Measurements from ENCODE around the gene LPP. TPM values are rescaled to one million over a fixed set of nuclear protein-coding genes. Genes with fewer than 3 reads are reported as not detected.

The LPP gene
- total RNA-seq, 1 donor from 2014 or later = 96.7 TPM

DNA sequence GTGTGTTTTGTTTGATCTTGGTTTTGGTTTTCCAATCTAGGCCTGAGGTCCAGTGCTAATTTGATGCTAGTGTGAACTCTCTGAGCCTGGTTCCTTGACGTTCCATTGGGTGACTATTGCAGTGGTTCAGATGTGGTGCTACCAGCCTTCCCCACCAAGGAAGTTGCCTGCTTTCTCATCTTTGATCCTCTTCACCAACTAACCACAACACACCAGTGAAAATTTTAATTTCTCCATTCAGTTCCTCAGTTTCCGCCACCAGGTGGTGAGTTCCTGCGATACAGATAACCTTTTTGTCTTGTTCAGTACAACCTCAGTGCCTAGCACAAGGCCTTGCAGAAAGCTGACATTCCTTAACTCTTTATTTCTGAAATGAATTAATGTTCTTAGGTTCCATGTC lies 680.4 kb downstream of the LPP start:
- no peaks in the 10 kb centered on the region for H3K27me3 Mint-ChIP-seq
- peaks cover 7% of the 10 kb centered on the region for H3K36me3 Mint-ChIP-seq
- H3K4me1 Mint-ChIP-seq (ENCODE audit: unreplicated experiment) = peaks cover 24% of the 10 kb centered on the region
- no peaks in the 10 kb centered on the region for H3K9me3 Mint-ChIP-seq
- TF ChIP-seq, protein P1, sequence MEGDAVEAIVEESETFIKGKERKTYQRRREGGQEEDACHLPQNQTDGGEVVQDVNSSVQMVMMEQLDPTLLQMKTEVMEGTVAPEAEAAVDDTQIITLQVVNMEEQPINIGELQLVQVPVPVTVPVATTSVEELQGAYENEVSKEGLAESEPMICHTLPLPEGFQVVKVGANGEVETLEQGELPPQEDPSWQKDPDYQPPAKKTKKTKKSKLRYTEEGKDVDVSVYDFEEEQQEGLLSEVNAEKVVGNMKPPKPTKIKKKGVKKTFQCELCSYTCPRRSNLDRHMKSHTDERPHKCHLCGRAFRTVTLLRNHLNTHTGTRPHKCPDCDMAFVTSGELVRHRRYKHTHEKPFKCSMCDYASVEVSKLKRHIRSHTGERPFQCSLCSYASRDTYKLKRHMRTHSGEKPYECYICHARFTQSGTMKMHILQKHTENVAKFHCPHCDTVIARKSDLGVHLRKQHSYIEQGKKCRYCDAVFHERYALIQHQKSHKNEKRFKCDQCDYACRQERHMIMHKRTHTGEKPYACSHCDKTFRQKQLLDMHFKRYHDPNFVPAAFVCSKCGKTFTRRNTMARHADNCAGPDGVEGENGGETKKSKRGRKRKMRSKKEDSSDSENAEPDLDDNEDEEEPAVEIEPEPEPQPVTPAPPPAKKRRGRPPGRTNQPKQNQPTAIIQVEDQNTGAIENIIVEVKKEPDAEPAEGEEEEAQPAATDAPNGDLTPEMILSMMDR (conservative IDR thresholded peaks at IDR 0.05) = no peak
- H3K27ac Mint-ChIP-seq = no peak overlapping the region
- DNase-seq (ENCODE audit: extremely low spot score, unreplicated experiment) = no peak
- no peak overlapping the region for H3K4me3 Mint-ChIP-seq

DNA sequence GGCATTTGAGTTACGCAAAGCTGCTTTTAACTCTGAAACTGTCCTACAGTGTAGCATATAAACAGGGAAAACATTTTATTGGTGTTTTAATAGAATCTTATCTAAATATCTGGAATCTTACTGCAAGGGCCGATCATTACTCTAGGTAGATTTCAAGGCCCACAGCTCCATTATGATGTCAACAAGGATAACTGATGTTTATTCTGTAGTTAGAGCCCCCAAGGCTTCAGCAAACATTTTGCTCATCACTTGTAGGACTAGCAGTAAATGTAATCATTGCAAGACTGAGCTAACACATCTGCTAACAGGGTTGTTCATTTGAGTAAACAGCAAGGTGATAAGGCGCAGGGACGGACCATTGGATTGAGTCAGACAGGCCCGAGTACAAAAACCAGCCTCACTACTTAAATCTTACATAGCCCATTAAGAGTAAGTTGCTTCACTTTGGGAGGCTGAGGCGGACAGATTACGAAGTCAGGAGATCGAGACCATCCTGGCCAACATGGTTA lies 685.3 kb downstream of the LPP start:
- no peak for DNase-seq (ENCODE audit: extremely low spot score, unreplicated experiment)
- peaks cover 14% of the 10 kb centered on the region for H3K4me1 Mint-ChIP-seq (ENCODE audit: unreplicated experiment)
- no peaks in the 10 kb centered on the region for H3K27me3 Mint-ChIP-seq
- peaks cover 16% of the 10 kb centered on the region for H3K36me3 Mint-ChIP-seq
- no peak overlapping the region for H3K4me3 Mint-ChIP-seq
- H3K27ac Mint-ChIP-seq = no peak overlapping the region
- TF ChIP-seq, protein P1 (conservative IDR thresholded peaks at IDR 0.05) = no peak
- peaks cover 3% of the 10 kb centered on the region for H3K9me3 Mint-ChIP-seq

DNA sequence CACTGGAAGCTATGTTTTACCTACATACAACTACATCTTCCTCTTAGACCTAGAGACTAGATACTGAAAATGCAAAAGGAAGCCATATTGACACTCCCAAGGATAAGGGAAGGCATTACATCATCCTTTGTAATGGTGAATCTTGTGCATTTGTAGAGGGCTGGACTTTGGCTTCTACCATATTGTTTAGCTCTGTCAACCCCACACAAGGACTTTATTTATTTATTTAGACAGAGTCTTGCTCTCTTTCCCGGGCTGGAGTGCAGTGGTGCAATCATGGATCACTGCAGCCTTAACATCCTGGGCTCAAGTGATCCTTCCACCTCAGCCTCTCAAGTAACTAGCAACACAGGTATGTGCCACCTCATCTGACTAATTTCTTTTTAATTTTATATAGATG lies 686.3 kb downstream of the LPP start:
- Mint-ChIP-seq H3K36me3 (peaks cover 16% of the 10 kb centered on the region), H3K27ac (no peak overlapping the region), H3K4me3 (no peak overlapping the region), H3K4me1 (ENCODE audit: unreplicated experiment) (peaks cover 15% of the 10 kb centered on the region), H3K27me3 (no peaks in the 10 kb centered on the region), H3K9me3 (peaks cover 3% of the 10 kb centered on the region)
- TF ChIP-seq, protein P1 (conservative IDR thresholded peaks at IDR 0.05) = no peak
- no peak for DNase-seq (ENCODE audit: extremely low spot score, unreplicated experiment)

DNA sequence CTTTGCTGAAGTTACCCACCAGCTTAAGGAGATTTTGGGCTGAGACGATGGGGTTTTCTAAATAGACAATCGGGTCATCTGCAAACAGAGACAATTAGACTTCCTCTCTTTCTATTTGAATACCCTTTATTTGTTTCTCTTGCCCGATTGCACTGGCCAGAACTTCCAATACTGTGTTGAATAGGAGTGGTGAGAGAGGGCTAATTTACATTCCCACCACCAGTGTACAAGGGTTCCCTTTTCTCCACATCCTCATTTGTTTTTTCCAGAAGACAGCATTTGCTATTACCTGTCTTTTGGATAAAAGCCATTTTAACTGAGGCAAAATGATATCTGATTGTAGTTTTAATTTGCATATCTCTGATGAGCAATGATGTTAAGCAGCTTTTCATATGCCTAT lies 687.9 kb downstream of the LPP start:
- H3K9me3 Mint-ChIP-seq = peaks cover 3% of the 10 kb centered on the region
- H3K27ac Mint-ChIP-seq = no peak overlapping the region
- peaks cover 16% of the 10 kb centered on the region for H3K36me3 Mint-ChIP-seq
- H3K27me3 Mint-ChIP-seq = no peaks in the 10 kb centered on the region
- no peak for DNase-seq (ENCODE audit: extremely low spot score, unreplicated experiment)
- TF ChIP-seq, protein P1 (conservative IDR thresholded peaks at IDR 0.05) = no peak
- no peak overlapping the region for H3K4me3 Mint-ChIP-seq
- H3K4me1 Mint-ChIP-seq (ENCODE audit: unreplicated experiment) = peaks cover 9% of the 10 kb centered on the region

DNA sequence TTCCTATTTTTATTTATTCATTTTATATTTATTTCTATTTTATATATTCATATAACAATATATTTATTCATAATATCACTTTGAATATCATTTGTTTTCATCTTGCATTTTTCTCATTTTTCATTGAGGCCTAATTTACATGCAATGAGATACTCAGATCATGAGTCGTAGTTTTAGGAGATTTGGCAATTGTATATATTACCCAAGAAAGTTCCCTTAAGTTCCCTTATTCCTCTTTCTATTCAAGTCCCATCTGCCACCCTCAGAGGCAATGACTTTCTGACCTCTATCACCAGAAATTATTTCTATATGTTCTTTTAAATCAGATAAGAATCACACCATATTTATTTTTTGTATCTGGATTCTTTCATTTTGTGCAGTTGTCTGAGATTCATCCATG lies 688.7 kb downstream of the LPP start:
- Mint-ChIP-seq H3K27me3 (no peaks in the 10 kb centered on the region), H3K36me3 (peaks cover 16% of the 10 kb centered on the region), H3K27ac (no peak overlapping the region), H3K9me3 (peaks cover 3% of the 10 kb centered on the region), H3K4me1 (ENCODE audit: unreplicated experiment) (peaks cover 9% of the 10 kb centered on the region), H3K4me3 (no peak overlapping the region)
- no peak for DNase-seq (ENCODE audit: extremely low spot score, unreplicated experiment)
- TF ChIP-seq, protein P1 (conservative IDR thresholded peaks at IDR 0.05) = no peak

DNA sequence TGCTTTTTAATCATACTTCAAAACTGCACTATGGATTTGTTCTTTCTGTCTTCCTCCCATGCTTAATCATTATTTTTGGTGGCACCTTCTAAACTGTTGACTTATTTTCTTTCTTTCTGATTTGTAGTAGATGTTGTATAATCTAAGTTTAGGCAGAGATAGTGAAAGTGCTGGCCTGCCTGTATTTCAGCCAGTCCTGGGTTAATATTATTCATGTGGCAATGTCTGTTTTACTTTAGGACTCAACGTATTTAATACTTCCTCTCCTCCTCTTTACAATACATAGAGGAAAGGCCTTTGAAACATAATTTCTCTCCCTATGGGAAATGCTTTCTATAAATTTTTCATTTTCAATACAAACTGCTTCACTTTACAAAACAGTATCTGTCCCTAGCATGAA lies 690.1 kb downstream of the LPP start:
- Mint-ChIP-seq H3K27me3 (no peaks in the 10 kb centered on the region), H3K4me3 (no peak overlapping the region), H3K9me3 (peaks cover 3% of the 10 kb centered on the region), H3K36me3 (peaks cover 11% of the 10 kb centered on the region), H3K27ac (no peak overlapping the region), H3K4me1 (ENCODE audit: unreplicated experiment) (peaks cover 9% of the 10 kb centered on the region)
- no peak for DNase-seq (ENCODE audit: extremely low spot score, unreplicated experiment)
- TF ChIP-seq, protein P1 (conservative IDR thresholded peaks at IDR 0.05) = no peak

Measured in type B pancreatic cell (in vitro differentiated cells).